C1 segment of cervical spinal cord (tissue), 14 donors: ENCODE measurements around the gene ACTN2.
"Not testable (repeated sequence)": the region's sequence is repeated elsewhere in the genome, so short reads cannot be mapped to it uniquely, and the experiment has no call there.

ENCODE experiments used
- DNase-seq, 14 donors: peaks; one replicate each; lab custom pipeline; 2025; lab: John Stamatoyannopoulos, UW

ACTN2 gene

DNA sequence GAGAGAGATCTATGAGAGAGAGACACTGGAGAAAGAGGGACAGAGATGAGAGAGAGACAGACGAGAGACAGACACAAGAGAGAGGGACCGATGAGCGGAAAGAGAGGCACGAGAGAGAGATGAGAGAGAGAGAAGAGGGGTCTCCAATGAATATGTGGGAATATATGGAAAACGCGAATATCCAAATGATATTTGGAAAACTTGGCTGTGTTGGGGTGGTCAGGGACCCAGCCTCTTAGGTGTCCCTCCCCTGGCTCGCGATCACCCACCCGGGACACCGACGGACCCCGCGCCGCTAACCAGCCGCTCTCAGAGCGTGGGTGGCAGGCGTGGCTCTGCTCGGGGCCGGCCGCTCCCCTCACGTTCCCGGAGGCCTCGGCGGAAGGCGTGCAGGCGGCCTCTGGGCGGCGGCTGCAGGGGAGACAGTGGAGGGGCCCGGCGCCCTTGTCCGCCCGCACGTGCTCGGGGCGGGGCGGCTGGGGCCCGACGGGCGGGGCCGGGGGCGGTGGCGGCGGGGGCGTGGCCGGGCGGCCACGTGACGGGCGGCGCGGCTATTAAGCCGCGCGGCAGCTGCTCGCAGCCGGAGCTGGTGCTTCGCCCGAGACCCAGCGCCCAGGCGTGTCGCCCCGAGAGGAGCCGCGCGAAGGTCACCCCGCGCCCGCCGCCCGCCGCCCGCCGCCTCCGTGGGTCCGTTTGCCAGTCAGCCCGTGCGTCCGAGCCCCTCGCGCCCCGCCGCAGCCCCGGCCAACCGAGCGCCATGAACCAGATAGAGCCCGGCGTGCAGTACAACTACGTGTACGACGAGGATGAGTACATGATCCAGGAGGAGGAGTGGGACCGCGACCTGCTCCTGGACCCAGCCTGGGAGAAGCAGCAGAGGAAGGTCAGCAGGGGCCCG, at the start of gene ACTN2:
TSS of gene ACTN2 (plus strand) at position 583 of the 898 bp plus-strand sequence. CDS start at position 758, 175 bp downstream.
- DNase-seq, result peak in 4 of 14 donors; percentile 50 to 77 (median 58)

- DNase-seq, result no peak
Measured at GRCh38 chr1:236638945-236639344, 47.4 kb upstream of the ACTN2 start.

DNA sequence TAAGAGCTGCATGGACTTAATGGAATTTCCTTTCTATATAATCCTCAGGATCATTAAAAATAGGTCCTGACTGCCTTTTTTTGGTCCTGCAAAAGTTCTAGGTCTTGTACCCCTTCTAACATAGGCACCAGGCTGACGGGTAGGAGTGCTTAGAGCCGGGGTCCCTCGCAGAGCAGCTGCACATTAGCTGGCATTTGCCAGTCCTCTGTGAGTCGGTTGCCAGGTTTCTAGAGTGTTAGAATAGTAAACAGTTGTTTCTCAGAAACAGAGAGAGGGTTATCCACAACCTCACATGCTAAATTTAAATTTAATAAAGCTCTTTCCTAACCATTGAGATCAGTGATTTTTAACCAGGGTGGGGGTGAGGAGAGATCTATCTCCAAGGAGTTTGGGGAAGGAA, 46.6 kb upstream of the ACTN2 start:
- peak in 1 of 14 donors; percentile 3 for DNase-seq

GRCh38 chr1:236642763-236643162, 43.5 kb upstream of the ACTN2 start:
- no peak for DNase-seq

- no peak for DNase-seq
Measured at GRCh38 chr1:236645016-236645680, 41.2 kb upstream of the ACTN2 start.

DNA sequence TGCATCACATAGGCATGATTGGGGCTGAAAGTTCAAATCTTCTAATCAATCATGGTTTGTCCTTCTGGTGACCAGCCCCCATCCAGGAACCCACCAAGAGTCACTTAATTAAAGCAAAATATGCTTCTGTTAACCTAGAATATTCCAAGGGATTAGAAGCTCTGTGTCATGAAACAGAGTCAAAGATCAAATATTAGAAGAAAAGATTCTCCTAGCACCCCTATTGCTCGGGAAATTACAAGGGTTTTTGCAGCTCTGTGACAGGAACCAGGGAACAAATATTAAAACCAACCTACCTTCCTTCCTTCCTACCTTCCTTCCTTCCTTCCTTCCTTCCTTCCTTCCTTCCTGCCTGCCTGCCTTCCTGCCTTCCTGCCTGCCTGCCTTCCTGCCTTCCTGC, 31.8 kb upstream of the ACTN2 start:
- DNase-seq, result no peak

DNA sequence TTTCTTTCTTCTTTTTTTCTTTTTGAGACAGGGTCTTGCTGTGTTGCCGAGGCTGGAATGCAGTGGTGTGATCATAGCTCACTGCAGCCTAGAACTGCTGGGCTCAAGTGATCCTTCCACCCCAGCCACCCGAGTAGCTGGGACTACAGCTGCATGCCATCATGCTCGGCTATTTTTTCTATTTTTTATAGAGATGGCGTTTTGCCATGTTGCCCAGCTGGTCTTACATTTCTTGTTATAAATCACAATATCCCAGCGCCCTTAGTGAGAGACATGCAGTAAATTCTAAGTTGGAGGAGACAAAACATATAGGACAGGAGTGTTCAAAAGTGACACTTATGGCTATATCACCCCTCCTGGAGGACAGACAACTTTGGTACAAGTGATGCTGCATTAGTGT, 31.3 kb upstream of the ACTN2 start:
- no peak for DNase-seq

- no peak for DNase-seq
Measured at GRCh38 chr1:236657398-236657797, 28.9 kb upstream of the ACTN2 start.

- DNase-seq, result no peak
Measured at GRCh38 chr1:236659792-236660587, 26.3 kb upstream of the ACTN2 start.

DNA sequence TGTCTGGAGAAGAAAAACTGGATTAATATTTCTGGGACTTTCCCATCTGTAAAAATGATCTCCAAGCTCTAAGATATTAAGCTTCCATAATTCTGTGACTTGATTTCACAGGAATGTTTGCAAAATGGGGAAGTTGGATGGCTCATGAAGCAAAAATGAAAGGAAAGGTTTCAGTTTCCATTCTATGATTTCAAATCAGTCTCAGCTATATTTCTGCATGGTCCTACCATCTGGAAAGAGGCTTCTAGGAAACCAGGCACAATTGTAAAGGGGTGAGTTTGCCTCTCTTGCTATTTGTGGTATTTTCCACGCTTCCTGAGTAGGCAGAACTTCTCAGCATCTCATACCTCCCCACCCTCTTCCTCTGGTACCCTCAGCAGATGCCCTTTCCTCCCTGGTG, 22.4 kb upstream of the ACTN2 start:
- no peak for DNase-seq

GRCh38 chr1:236668909-236669308, 17.4 kb upstream of the ACTN2 start:
- not testable (repeated sequence) for DNase-seq

DNA sequence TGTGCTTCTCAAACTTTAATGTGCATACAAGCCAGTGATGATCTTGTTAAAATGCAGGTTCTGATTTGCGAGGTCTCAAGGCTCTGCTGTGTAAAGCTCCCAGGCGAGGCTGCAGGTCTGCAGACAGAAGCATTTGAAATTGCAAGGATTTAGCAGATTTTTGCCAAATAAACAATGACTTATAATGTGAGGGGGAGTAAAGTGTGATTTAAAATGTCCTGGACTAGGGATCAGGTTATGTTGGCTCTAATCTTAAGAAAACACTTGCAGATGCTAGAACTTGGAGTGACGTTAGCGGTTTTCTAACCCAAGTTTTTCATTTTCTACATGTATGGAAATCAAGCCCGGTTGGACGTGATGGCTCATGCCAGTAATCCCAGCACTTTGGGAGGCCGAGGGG, 16.2 kb upstream of the ACTN2 start:
- no peak for DNase-seq

DNA sequence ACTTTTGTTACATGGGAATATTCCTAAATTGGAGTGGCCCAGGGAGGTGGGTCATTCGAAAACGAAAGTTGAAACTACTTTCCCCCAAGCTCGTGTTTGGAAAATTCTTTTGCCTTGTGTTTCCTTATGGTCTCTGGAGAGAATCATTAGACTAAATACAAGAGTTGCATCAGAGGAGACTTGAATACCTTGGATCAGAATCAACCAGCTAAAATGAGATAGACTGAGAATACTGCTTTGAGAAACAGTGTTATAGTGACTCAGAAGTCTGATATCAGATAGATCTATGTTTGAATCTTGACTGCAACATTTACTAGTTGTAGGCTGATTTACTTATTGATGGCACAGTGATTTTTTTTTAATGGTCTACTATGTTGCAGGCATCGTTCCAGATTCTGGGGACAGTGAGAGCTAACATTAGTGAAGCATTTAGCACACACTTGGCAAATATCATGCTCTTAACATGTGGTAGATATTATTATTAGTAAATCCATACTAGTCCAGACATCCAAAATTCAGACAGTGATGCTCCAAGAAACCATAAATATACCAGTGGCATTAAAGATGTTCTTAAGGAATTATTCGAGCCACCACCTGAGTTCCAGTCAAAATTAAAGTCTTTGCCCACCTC, 12.9 kb upstream of the ACTN2 start:
- DNase-seq, result no peak

DNA sequence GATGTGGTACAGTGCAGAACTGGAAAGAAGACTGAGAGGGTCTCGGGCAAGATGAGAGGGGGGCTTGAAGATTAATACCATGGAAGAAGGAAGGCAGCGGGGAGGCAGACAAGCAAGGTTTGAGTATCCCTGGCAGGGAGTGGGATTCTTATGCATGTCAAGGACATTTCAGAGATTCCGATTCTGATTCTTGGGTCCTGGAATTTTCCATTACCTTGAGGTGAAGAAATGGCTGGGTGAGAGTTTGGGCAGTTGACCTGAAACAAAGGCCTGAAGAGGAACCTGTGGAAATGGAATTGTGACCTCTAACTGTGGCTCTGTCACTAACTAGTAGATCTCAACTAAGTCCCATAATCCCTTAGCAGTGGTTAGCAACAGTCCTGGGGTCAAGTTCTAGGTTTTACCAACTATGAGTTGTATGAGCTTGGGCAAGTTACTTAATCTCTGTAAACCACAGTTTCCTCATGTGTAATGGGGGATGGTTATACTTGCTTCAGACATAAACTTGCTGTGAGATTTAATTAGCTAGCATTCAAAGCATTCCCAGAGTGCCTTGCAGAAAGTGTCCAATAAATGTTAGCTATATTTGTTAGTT, 8.6 kb upstream of the ACTN2 start:
- DNase-seq, result no peak

DNA sequence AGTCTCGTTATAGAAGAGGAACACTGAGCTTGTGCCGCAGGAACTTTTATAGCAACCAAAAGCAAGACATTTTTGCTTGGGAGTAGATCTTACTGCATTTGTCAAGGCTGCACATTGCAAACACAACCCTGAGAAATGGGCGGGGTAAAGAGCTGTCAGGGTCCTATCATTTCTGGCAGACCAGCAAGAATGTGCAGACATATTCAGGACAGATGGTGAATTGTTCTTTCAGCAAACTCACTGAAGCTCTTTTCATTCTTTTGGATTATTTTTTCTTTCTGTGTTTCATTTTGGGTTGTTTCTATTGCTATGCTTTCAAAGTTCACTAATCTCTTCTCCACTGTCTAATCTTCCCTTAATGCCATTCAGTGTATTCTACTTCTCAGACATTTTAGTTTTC, 5.1 kb upstream of the ACTN2 start:
- DNase-seq, result no peak

GRCh38 chr1:236685205-236685916, 938 bp upstream of the ACTN2 start:
- DNase-seq, result no peak

GRCh38 chr1:236686815-236687160, 489 bp downstream of the ACTN2 start:
- peak in 2 of 14 donors; percentile 25 to 34 for DNase-seq

GRCh38 chr1:236687273-236687672, 974 bp downstream of the ACTN2 start:
- DNase-seq, result no peak

GRCh38 chr1:236688705-236689104, 2.4 kb downstream of the ACTN2 start:
- DNase-seq, result no peak

GRCh38 chr1:236689713-236690569, 3.6 kb downstream of the ACTN2 start:
- peak in 1 of 14 donors; percentile 64 for DNase-seq
